Tibial artery (tissue), 4 donors: ENCODE results near the gene CDKN2C.

ENCODE experiments used
- DNase-seq, 2 donors: peaks; one replicate each; pipeline ENCODE4 v3.0.0-alpha.2; 2019
- H3K27ac ChIP-seq, 2 donors: fragments of 200-600 bp; sonication (generic) in 1 of 2; 1 replicate in 1 of 2; 2 replicates in 1 of 2; pipeline ENCODE4 v1.5.1; 2018 to 2019; ENCODE audit warnings: mild to moderate bottlenecking in 1 of 2
- H3K27me3 ChIP-seq, 2 donors: fragments of 200-600 bp; sonication (generic) in 1 of 2; one replicate each; pipeline versions ENCODE4 v1.5.1 to v1.6.0; 2016 to 2019
- H3K36me3 ChIP-seq, 3 donors: fragments of 200-600 bp; sonication (generic) in 2 of 3; one replicate each; pipeline ENCODE4 v1.5.1; 2016 to 2019; ENCODE audit warnings: mild to moderate bottlenecking in 2 of 3
- H3K4me1 ChIP-seq, 4 donors: fragments of 200-600 bp; sonication (generic) in 2 of 4; 1 replicate in 3 of 4; 2 replicates in 1 of 4; pipeline ENCODE4 v1.5.1; 2016 to 2019
- H3K4me3 ChIP-seq, 2 donors: fragments of 200-600 bp; sonication (generic) in 1 of 2; 1 replicate in 1 of 2; 2 replicates in 1 of 2; pipeline ENCODE4 v1.5.1; 2018 to 2019; ENCODE audit warnings: mild to moderate bottlenecking in 2 of 2
- H3K9me3 ChIP-seq, 3 donors: fragments of 200-600 bp; sonication (generic) in 1 of 3; one replicate each; pipeline ENCODE4 v1.5.1; 2016 to 2019
- CTCF ChIP-seq, 2 experiments: fragments of 200-600 bp in 1 of 2; fragments of 450-650 bp in 1 of 2; IDR thresholded peaks; one replicate each; pipeline ENCODE4 v1.5.1; 2017 to 2019; ENCODE audit warnings: antibody characterized with exemption in 2 of 2, mild to moderate bottlenecking in 1 of 2, moderate library complexity in 1 of 2
- intact Hi-C: fragments of 100-400 bp; cut with DNase I; formaldehyde crosslinking; loops from one replicate; pipeline ENCODE4 v1.15.0; 2023; ENCODE audit warnings: low total_unique reads

The CDKN2C gene

GRCh38 chr1:50983219-50983802, 13.3 kb downstream of the CDKN2C start:
- Histone ChIP-seq H3K27me3 (no peaks in the 10 kb centered on the region), H3K9me3 (no peaks in the 10 kb centered on the region), H3K36me3 (no peaks in the 10 kb centered on the region), H3K4me3 (peak overlapping the region in 1 of 2 donors; percentile 22), H3K27ac (peak overlapping the region; percentile 99 to 100), H3K4me1 (peaks cover 0 to 58% (median 3%) of the 10 kb centered on the region in 4 donors)
- TF ChIP-seq CTCF (IDR thresholded peaks at IDR 0.05) = no peak
- intact Hi-C loops = no loop called here
- DNase-seq = no peak

- no peak for TF ChIP-seq CTCF (IDR thresholded peaks at IDR 0.05)
- H3K4me3 ChIP-seq = peak overlapping the region; percentile 24 to 34
- H3K27me3 ChIP-seq = no peaks in the 10 kb centered on the region
- peak overlapping the region; percentile 99 to 100 for H3K27ac ChIP-seq
- H3K36me3 ChIP-seq = no peaks in the 10 kb centered on the region
- no peaks in the 10 kb centered on the region for H3K9me3 ChIP-seq
- intact Hi-C loops = no loop called here
- no peak for DNase-seq
- peaks cover 0 to 53% (median 3%) of the 10 kb centered on the region in 4 donors for H3K4me1 ChIP-seq
Measured at GRCh38 chr1:50985094-50985493, 15.0 kb downstream of the CDKN2C start.

- Histone ChIP-seq H3K4me1 (peaks cover 0 to 41% (median 0%) of the 10 kb centered on the region in 4 donors), H3K36me3 (no peaks in the 10 kb centered on the region), H3K9me3 (no peaks in the 10 kb centered on the region), H3K27me3 (no peaks in the 10 kb centered on the region), H3K27ac (peak overlapping the region in 1 of 2 donors; percentile 100), H3K4me3 (no peak overlapping the region)
- no peak for DNase-seq
- no peak for TF ChIP-seq CTCF (IDR thresholded peaks at IDR 0.05)
- intact Hi-C loops = no loop called here
Measured at GRCh38 chr1:50986653-50987052, 16.6 kb downstream of the CDKN2C start.

- TF ChIP-seq CTCF (IDR thresholded peaks at IDR 0.05) = no peak
- Histone ChIP-seq H3K27me3 (no peaks in the 10 kb centered on the region), H3K27ac (no peak overlapping the region), H3K4me3 (no peak overlapping the region), H3K9me3 (no peaks in the 10 kb centered on the region), H3K36me3 (no peaks in the 10 kb centered on the region), H3K4me1 (peaks cover 0 to 21% (median 0%) of the 10 kb centered on the region in 4 donors)
- intact Hi-C loops = no loop called here
- DNase-seq = no peak
Measured at GRCh38 chr1:50989694-50990093, 19.6 kb downstream of the CDKN2C start.

- no peak for DNase-seq
- Histone ChIP-seq H3K27me3 (no peaks in the 10 kb centered on the region), H3K9me3 (no peaks in the 10 kb centered on the region), H3K4me3 (no peak overlapping the region), H3K4me1 (no peaks in the 10 kb centered on the region), H3K36me3 (no peaks in the 10 kb centered on the region), H3K27ac (no peak overlapping the region)
- no peak for TF ChIP-seq CTCF (IDR thresholded peaks at IDR 0.05)
- intact Hi-C loops = no loop called here
Measured at GRCh38 chr1:50992532-50993318, 22.7 kb downstream of the CDKN2C start.
